HG03342 (cell line): ENCODE results near the gene ARHGAP24.
"Not testable (repeated sequence)": the region's sequence is repeated elsewhere in the genome, so short reads cannot be mapped to it uniquely, and the experiment has no call there.

Source experiments
- ATAC-seq: cut with Tn5 transposase; IDR thresholded peaks from one replicate; pipeline ENCODE4 v1.9.1; 2021; ENCODE audit warnings: mild to moderate bottlenecking, moderate library complexity; ENCODE audit not compliant: unreplicated experiment

The ARHGAP24 gene

GRCh38 chr4:85889314-85889713 is 414.4 kb downstream of the ARHGAP24 start:
- ATAC-seq = peak; percentile 73

GRCh38 chr4:85895755-85896154 is 420.8 kb downstream of the ARHGAP24 start:
- ATAC-seq = no peak

GRCh38 chr4:85898231-85898630 is 423.3 kb downstream of the ARHGAP24 start:
- no peak for ATAC-seq

GRCh38 chr4:85901500-85901899 is 426.6 kb downstream of the ARHGAP24 start:
- ATAC-seq = no peak

- not testable (repeated sequence) for ATAC-seq
Measured at GRCh38 chr4:85902647-85903046, 427.7 kb downstream of the ARHGAP24 start.

- no peak for ATAC-seq
Measured at GRCh38 chr4:85905761-85906160, 430.8 kb downstream of the ARHGAP24 start.

GRCh38 chr4:85907001-85907400 is 432.1 kb downstream of the ARHGAP24 start:
- no peak for ATAC-seq

GRCh38 chr4:85909851-85910250 is 434.9 kb downstream of the ARHGAP24 start:
- no peak for ATAC-seq

- ATAC-seq = no peak
Measured at GRCh38 chr4:85910985-85911384, 436.0 kb downstream of the ARHGAP24 start.

- no peak for ATAC-seq
Measured at GRCh38 chr4:85913931-85914694, 439.2 kb downstream of the ARHGAP24 start.

- not testable (repeated sequence) for ATAC-seq
Measured at GRCh38 chr4:85915570-85915969, 440.6 kb downstream of the ARHGAP24 start.

GRCh38 chr4:85919200-85919887 is 444.4 kb downstream of the ARHGAP24 start:
- ATAC-seq = no peak

- ATAC-seq = no peak
Measured at GRCh38 chr4:85925071-85925470, 450.1 kb downstream of the ARHGAP24 start.

- ATAC-seq = peak; percentile 73
Measured at GRCh38 chr4:85928775-85929591, 454.0 kb downstream of the ARHGAP24 start.

GRCh38 chr4:85929961-85930665 is 455.2 kb downstream of the ARHGAP24 start:
- no peak for ATAC-seq

- ATAC-seq = no peak
Measured at GRCh38 chr4:85932500-85933290, 457.7 kb downstream of the ARHGAP24 start.

GRCh38 chr4:85933291-85933640 is 458.3 kb downstream of the ARHGAP24 start:
- ATAC-seq = no peak

GRCh38 chr4:85937507-85937906 is 462.6 kb downstream of the ARHGAP24 start:
- no peak for ATAC-seq

GRCh38 chr4:85938062-85938461 is 463.1 kb downstream of the ARHGAP24 start:
- ATAC-seq = no peak

- ATAC-seq = no peak
Measured at GRCh38 chr4:85938902-85939301, 464.0 kb downstream of the ARHGAP24 start.
